SU-DHL-6 (cell line): ENCODE data around the gene ELF2.

Experiments
- H2AFZ ChIP-seq: fragments of 200-600 bp; sonication (generic); 2 replicates; pipeline ENCODE4 v1.6.1; 2014; ENCODE audit warnings: low read depth, mild to moderate bottlenecking, moderate library complexity, mixed read lengths, antibody characterized with exemption, low read length; ENCODE audit not compliant: severe bottlenecking
- H3F3A ChIP-seq: fragments of 200-600 bp; shearing (Covaris generic); 2 replicates; pipeline ENCODE4 v1.6.0; 2016; ENCODE audit warnings: antibody characterized with exemption, mild to moderate bottlenecking; ENCODE audit not compliant: insufficient read depth
- H3K27ac ChIP-seq: fragments of 200-600 bp; sonication (generic); 2 replicates; pipeline ENCODE4 v1.5.1; 2016; ENCODE audit warnings: low read depth, mild to moderate bottlenecking, low read length, moderate library complexity, mixed read lengths
- H3K27me3 ChIP-seq: fragments of 200-600 bp; sonication (generic), shearing (Covaris generic); 2 replicates; pipeline ENCODE4 v1.6.0; 2014; ENCODE audit warnings: mild to moderate bottlenecking, low read length
- H3K36me3 ChIP-seq: fragments of 200-600 bp; sonication (generic); 2 replicates; pipeline ENCODE4 v1.6.1; 2014; ENCODE audit warnings: mild to moderate bottlenecking, low read length, mixed read lengths
- H3K4me2 ChIP-seq: fragments of 300-600, 200-600 bp; shearing (Covaris generic), sonication (generic); 2 replicates; pipeline ENCODE4 v1.6.0; 2014; ENCODE audit warnings: low read length, low read depth, mild to moderate bottlenecking; ENCODE audit not compliant: poor library complexity, severe bottlenecking
- H3K4me3 ChIP-seq: fragments of 200-600 bp; sonication (generic); 2 replicates; pipeline ENCODE4 v1.5.1; 2014; ENCODE audit warnings: antibody characterized with exemption, low read length, mild to moderate bottlenecking, mixed read lengths; ENCODE audit not compliant: insufficient read depth, poor library complexity, severe bottlenecking
- H3K79me2 ChIP-seq: fragments of 200-600 bp; sonication (generic); 2 replicates; pipeline ENCODE4 v1.6.1; 2014; ENCODE audit warnings: mild to moderate bottlenecking, low read length, moderate library complexity; ENCODE audit not compliant: insufficient read depth
- H3K9ac ChIP-seq: fragments of 200-600 bp; sonication (generic); 2 replicates; pipeline ENCODE4 v1.7.0; 2014; ENCODE audit warnings: mild to moderate bottlenecking, low read length
- H3K9me2 ChIP-seq: fragments of 200-600 bp; sonication (generic); replicated peaks from 2 replicates; pipeline ENCODE4 v1.6.1; 2014; ENCODE audit warnings: low read length; ENCODE audit not compliant: insufficient read depth
- H3K9me3 ChIP-seq: fragments of 200-600 bp; sonication (generic); 2 replicates; pipeline ENCODE4 v1.6.1; 2014; ENCODE audit warnings: low read length, mixed read lengths; ENCODE audit not compliant: insufficient read depth
- H4K20me1 ChIP-seq: fragments of 200-600 bp; sonication (generic); 2 replicates; pipeline ENCODE4 v1.6.1; 2014; ENCODE audit warnings: low read depth, mild to moderate bottlenecking, antibody characterized with exemption, low read length, moderate library complexity, mixed read lengths
- EZH2phosphoT487 ChIP-seq: fragments of 200-600 bp; sonication (generic), shearing (Covaris generic); conservative IDR thresholded peaks from 2 replicates; pipeline ENCODE4 v1.6.1; 2018; ENCODE audit warnings: mild to moderate bottlenecking, antibody characterized with exemption, low read length, moderate library complexity, mixed read lengths
- TF ChIP-seq, protein P1 (sequence below): fragments of 200-600 bp; sonication (generic); IDR thresholded peaks from one replicate; pipeline ENCODE4 v1.5.1; 2017; ENCODE audit warnings: antibody characterized with exemption, mild to moderate bottlenecking, low read length, moderate library complexity; ENCODE audit not compliant: insufficient read depth, poor library complexity, severe bottlenecking

Gene ELF2

GRCh38 chr4:139078926-139079325 is 98.1 kb downstream of the ELF2 start:
- Histone ChIP-seq H4K20me1 (no peaks in the 10 kb centered on the region), H3K9me3 (no peaks in the 10 kb centered on the region), H3F3A (peaks cover 18% of the 10 kb centered on the region; the same call in 1 of the 2 replicates), H2AFZ (no peak overlapping the region), H3K4me2 (no peak overlapping the region), H3K79me2 (peaks cover 91% of the 10 kb centered on the region), H3K27me3 (no peaks in the 10 kb centered on the region), H3K9me2 (no peaks in the 10 kb centered on the region), H3K4me3 (no peak overlapping the region), H3K36me3 (no peaks in the 10 kb centered on the region), H3K27ac (no peak overlapping the region), H3K9ac (no peak overlapping the region)
- TF ChIP-seq, protein P1, sequence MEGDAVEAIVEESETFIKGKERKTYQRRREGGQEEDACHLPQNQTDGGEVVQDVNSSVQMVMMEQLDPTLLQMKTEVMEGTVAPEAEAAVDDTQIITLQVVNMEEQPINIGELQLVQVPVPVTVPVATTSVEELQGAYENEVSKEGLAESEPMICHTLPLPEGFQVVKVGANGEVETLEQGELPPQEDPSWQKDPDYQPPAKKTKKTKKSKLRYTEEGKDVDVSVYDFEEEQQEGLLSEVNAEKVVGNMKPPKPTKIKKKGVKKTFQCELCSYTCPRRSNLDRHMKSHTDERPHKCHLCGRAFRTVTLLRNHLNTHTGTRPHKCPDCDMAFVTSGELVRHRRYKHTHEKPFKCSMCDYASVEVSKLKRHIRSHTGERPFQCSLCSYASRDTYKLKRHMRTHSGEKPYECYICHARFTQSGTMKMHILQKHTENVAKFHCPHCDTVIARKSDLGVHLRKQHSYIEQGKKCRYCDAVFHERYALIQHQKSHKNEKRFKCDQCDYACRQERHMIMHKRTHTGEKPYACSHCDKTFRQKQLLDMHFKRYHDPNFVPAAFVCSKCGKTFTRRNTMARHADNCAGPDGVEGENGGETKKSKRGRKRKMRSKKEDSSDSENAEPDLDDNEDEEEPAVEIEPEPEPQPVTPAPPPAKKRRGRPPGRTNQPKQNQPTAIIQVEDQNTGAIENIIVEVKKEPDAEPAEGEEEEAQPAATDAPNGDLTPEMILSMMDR = no peak
- no peak for TF ChIP-seq EZH2phosphoT487

- Histone ChIP-seq H3K9me2 (no peaks in the 10 kb centered on the region), H2AFZ (no peak overlapping the region), H3K4me3 (no peak overlapping the region), H3K9ac (no peak overlapping the region), H3F3A (peaks cover 10% of the 10 kb centered on the region; the same call in 1 of the 2 replicates), H3K27me3 (no peaks in the 10 kb centered on the region), H3K36me3 (peaks cover 5% of the 10 kb centered on the region; the same call in 1 of the 2 replicates), H4K20me1 (no peaks in the 10 kb centered on the region), H3K27ac (no peak overlapping the region), H3K79me2 (peaks cover 94% of the 10 kb centered on the region), H3K9me3 (no peaks in the 10 kb centered on the region), H3K4me2 (peak overlapping the region; percentile 7)
- TF ChIP-seq, protein P1 = no peak
- TF ChIP-seq EZH2phosphoT487 = no peak
Observed at GRCh38 chr4:139077567-139078355, 99.3 kb downstream of the ELF2 start.

DNA sequence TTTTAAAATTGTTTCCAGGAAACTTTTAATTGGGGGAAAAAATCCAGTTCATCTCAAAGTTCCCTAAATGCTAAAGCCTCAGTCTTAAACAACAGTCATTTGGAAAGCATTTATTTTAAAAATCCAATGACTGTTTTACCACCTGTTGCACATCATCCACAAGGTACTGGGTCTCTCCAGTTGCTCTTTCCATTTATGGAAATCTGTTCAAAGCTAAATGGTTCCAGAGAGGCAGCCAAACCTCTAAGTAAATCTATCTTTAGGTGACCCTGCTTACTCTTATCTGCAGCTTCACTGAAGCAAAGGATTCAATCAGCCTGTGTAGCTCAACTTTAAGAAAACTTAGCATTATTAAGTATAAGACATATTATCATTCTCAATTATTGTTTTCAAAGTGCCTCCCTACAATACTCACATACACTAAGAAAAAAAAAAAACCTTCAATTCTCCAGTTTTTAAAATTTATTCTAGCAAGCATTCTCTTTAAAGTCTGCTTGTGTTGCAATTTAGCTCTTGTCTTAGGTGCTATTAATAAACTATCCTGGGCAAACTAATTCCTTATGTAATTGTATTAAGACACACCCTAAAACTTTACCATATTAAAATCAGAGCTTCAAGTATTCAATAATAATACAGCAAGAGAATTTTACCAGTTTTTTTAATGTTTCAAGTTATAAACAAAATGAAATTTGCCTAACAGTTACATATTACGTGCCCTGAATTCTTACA is 100.8 kb downstream of the ELF2 start:
- H3K4me2 ChIP-seq = no peak overlapping the region
- no peaks in the 10 kb centered on the region for H4K20me1 ChIP-seq
- no peaks in the 10 kb centered on the region for H3K27me3 ChIP-seq
- no peaks in the 10 kb centered on the region for H3K9me3 ChIP-seq
- peaks cover 10% of the 10 kb centered on the region; the same call in 1 of the 2 replicates for H3K36me3 ChIP-seq
- no peak overlapping the region for H3K27ac ChIP-seq
- peaks cover 78% of the 10 kb centered on the region for H3K79me2 ChIP-seq
- TF ChIP-seq EZH2phosphoT487 = no peak
- TF ChIP-seq, protein P1 = no peak
- H3F3A ChIP-seq = no peaks in the 10 kb centered on the region; the same call in 1 of the 2 replicates
- no peak overlapping the region for H3K9ac ChIP-seq
- no peak overlapping the region for H2AFZ ChIP-seq
- no peak overlapping the region for H3K4me3 ChIP-seq
- H3K9me2 ChIP-seq = no peaks in the 10 kb centered on the region
